Subcutaneous adipose tissue (tissue), 4 donors: Measurements from ENCODE around the gene TXLNA. TPM values are rescaled to one million over a fixed set of nuclear protein-coding genes. Genes with fewer than 3 reads are reported as not detected.

ENCODE experiments used
- total RNA-seq, 4 donors: library from RNA; depleted of rRNA; stranded (reverse); fragments of >200 nt; gene quantifications; one replicate each; pipeline ENCODE4 v1.1.0, GENCODE V29; 2016
- TF ChIP-seq, protein P1 (sequence below): fragments of 450-650 bp; IDR thresholded peaks from one replicate; pipeline ENCODE4 v1.5.1; 2016; ENCODE audit warnings: low read depth, mild to moderate bottlenecking, control low read depth, antibody characterized with exemption, moderate library complexity

Gene TXLNA
- total RNA-seq, 4 donors from 2014 or later = 28.4 to 40.5 (median 36.9) TPM

- TF ChIP-seq, protein P1, sequence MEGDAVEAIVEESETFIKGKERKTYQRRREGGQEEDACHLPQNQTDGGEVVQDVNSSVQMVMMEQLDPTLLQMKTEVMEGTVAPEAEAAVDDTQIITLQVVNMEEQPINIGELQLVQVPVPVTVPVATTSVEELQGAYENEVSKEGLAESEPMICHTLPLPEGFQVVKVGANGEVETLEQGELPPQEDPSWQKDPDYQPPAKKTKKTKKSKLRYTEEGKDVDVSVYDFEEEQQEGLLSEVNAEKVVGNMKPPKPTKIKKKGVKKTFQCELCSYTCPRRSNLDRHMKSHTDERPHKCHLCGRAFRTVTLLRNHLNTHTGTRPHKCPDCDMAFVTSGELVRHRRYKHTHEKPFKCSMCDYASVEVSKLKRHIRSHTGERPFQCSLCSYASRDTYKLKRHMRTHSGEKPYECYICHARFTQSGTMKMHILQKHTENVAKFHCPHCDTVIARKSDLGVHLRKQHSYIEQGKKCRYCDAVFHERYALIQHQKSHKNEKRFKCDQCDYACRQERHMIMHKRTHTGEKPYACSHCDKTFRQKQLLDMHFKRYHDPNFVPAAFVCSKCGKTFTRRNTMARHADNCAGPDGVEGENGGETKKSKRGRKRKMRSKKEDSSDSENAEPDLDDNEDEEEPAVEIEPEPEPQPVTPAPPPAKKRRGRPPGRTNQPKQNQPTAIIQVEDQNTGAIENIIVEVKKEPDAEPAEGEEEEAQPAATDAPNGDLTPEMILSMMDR = no peak
Observed at GRCh38 chr1:32220746-32221580, 41.5 kb downstream of the TXLNA start.

DNA sequence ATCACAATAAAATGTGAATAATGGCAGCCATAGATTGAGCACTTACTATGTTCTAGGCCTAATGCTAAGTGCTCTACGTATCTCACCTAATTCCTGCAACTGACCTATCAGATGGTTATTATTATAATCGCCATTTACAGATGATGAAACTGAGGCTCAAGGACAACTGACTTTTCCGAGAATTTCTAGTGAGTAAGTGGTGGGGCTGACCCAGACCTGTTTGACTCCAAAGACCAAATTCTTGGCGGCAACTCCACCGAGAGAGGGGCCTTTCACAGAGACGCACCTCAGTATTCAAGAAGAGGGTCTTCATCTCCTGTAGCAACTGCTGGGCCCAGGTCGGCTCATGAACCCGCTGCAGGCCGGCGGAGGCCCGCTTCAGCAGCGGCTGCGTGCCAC lies 42.1 kb downstream of the TXLNA start:
- TF ChIP-seq, protein P1 = no peak

DNA sequence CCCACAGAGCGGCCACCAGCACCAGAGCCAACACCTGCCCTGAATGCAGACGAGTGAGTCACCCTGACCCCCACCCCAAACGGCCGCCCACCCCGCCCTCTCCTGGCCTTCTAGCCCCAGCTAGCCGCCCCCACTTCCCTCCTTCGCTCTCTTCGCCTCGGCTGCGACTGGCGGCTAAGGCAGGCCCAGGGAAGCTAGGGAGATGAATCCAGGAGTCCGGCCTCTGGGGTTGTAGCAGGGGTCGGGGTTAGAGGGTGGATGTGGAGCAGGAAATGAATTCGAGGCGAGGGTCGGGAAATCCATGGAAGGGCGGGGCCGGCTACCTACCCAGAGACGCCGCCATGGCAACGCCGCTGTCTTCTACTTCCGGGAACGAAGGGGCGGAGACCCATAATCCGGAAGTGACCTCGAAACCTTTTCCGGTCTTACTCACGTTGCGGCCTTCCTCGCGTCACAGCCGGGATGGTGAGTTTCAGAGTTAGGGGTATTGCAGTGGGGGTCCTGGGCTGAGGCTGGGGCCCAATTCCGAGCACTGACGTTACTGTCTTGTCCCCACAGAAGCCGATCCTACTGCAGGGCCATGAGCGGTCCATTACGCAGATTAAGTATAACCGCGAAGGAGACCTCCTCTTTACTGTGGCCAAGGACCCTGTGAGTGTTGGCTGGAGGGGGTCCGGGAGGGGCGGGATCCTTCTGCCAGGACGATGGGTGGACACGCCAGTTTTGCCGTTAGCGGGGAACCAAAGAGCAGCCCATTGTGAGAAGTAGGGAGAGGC lies 42.7 kb downstream of the TXLNA start, which contains the start of the genes EIF3I and TMEM234:
TSS of gene EIF3I (plus strand) at position 428 of the 776 bp plus-strand sequence. CDS start at position 463, 35 bp downstream.
TSS of gene TMEM234 (minus strand) at position 374 of the 776 bp plus-strand sequence. CDS start at position 343, 31 bp downstream.
- TF ChIP-seq, protein P1 = no peak

GRCh38 chr1:32223683-32224082 lies 44.2 kb downstream of the TXLNA start:
- TF ChIP-seq, protein P1 = no peak

- TF ChIP-seq, protein P1 = no peak
Observed at GRCh38 chr1:32224285-32224684, 44.8 kb downstream of the TXLNA start.

GRCh38 chr1:32228771-32229170 lies 49.3 kb downstream of the TXLNA start:
- TF ChIP-seq, protein P1 = no peak

- TF ChIP-seq, protein P1 = no peak
Observed at GRCh38 chr1:32231843-32232432, 52.5 kb downstream of the TXLNA start.
